ENCODE measurements around the gene ECE1. TPM values are rescaled to one million over a fixed set of nuclear protein-coding genes. Genes with fewer than 3 reads are reported as not detected.
"Not testable (repeated sequence)": the region's sequence is repeated elsewhere in the genome, so short reads cannot be mapped to it uniquely, and the experiment has no call there.

ECE1 gene
- total RNA-seq, 2 donors from 2014 or later = 99.0 to 149 TPM

DNA sequence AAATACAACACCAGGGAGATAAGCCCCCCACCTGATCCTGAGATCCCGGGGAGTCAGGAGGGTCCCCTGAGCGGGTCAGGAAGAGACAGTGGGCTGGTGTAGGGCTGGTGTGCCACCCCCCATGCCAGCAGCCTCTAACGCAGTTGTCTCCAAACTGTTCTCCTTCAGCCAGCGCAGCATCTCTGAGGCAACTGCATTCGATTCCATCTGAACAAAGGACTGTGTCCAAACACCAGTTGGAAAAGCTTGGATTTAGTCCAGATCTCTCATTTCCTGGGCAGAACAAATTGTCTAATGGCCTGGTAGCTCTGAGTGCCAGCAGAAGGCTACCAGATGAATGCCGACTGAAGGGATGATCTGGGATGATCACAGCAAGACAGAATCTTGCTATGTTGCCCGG lies 69.4 kb downstream of the ECE1 start:
- TF ChIP-seq, protein P1, sequence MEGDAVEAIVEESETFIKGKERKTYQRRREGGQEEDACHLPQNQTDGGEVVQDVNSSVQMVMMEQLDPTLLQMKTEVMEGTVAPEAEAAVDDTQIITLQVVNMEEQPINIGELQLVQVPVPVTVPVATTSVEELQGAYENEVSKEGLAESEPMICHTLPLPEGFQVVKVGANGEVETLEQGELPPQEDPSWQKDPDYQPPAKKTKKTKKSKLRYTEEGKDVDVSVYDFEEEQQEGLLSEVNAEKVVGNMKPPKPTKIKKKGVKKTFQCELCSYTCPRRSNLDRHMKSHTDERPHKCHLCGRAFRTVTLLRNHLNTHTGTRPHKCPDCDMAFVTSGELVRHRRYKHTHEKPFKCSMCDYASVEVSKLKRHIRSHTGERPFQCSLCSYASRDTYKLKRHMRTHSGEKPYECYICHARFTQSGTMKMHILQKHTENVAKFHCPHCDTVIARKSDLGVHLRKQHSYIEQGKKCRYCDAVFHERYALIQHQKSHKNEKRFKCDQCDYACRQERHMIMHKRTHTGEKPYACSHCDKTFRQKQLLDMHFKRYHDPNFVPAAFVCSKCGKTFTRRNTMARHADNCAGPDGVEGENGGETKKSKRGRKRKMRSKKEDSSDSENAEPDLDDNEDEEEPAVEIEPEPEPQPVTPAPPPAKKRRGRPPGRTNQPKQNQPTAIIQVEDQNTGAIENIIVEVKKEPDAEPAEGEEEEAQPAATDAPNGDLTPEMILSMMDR (IDR thresholded peaks at IDR 0.05) = no peak
- H3K36me3 ChIP-seq = peaks cover 15% of the 10 kb centered on the region
- intact Hi-C loops (cut with DNase I) = no loop called here
- no peaks in the 10 kb centered on the region for H3K4me1 ChIP-seq
- no peak overlapping the region for H3K9ac ChIP-seq (ENCODE audit: low read depth in 2 of 2, low read length in 2 of 2)
- H3K27ac ChIP-seq = no peak overlapping the region
- H3K27me3 ChIP-seq = no peaks in the 10 kb centered on the region
- H3K9me3 ChIP-seq = no peaks in the 10 kb centered on the region
- H3K4me3 ChIP-seq = no peak overlapping the region
- DNase-seq = no peak

DNA sequence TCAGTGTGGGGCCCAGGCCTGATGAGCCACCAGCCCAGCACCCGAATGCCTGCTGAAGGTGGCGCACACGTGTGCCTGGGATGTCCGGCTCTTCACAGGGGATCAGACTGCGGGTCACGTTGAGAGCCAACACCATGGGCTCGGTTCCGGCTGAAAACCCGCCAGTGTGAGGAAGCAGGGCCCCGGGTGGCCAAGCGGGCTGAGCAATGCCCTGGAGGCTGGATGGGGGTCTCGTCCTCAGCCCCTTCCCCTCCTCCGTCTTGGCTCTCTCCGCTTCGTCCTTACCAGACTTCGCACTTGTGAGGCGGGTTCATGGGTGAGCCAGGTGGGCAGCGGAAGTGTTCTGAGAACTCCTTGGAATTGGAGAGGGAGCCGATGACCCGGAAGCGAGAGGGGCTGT lies 70.6 kb downstream of the ECE1 start:
- TF ChIP-seq, protein P1 (IDR thresholded peaks at IDR 0.05) = no peak
- Histone ChIP-seq H3K9ac (ENCODE audit: low read depth in 2 of 2, low read length in 2 of 2) (no peak overlapping the region), H3K4me3 (no peak overlapping the region), H3K9me3 (no peaks in the 10 kb centered on the region), H3K27me3 (no peaks in the 10 kb centered on the region), H3K36me3 (peaks cover 6% of the 10 kb centered on the region), H3K4me1 (no peaks in the 10 kb centered on the region), H3K27ac (no peak overlapping the region)
- no peak for DNase-seq
- intact Hi-C loops (cut with DNase I) = loop anchor here (10.0 kb wide), 1 partner anchor 355 kb away; no protein-coding TSS in a partner anchor

- Histone ChIP-seq H3K27me3 (no peaks in the 10 kb centered on the region), H3K4me3 (no peak overlapping the region), H3K9me3 (no peaks in the 10 kb centered on the region), H3K9ac (ENCODE audit: low read depth in 2 of 2, low read length in 2 of 2) (peak overlapping the region in 1 of 2 donors; percentile 18), H3K36me3 (peaks cover 3% of the 10 kb centered on the region), H3K4me1 (no peaks in the 10 kb centered on the region), H3K27ac (no peak overlapping the region)
- DNase-seq = peak; percentile 50
- TF ChIP-seq, protein P1 (IDR thresholded peaks at IDR 0.05) = peak; percentile 30
- intact Hi-C loops (cut with DNase I) = loop anchor here (10.0 kb wide), 1 partner anchor 357 kb away; no protein-coding TSS in a partner anchor
Measured at GRCh38 chr1:21217812-21218596, 72.3 kb downstream of the ECE1 start.

DNA sequence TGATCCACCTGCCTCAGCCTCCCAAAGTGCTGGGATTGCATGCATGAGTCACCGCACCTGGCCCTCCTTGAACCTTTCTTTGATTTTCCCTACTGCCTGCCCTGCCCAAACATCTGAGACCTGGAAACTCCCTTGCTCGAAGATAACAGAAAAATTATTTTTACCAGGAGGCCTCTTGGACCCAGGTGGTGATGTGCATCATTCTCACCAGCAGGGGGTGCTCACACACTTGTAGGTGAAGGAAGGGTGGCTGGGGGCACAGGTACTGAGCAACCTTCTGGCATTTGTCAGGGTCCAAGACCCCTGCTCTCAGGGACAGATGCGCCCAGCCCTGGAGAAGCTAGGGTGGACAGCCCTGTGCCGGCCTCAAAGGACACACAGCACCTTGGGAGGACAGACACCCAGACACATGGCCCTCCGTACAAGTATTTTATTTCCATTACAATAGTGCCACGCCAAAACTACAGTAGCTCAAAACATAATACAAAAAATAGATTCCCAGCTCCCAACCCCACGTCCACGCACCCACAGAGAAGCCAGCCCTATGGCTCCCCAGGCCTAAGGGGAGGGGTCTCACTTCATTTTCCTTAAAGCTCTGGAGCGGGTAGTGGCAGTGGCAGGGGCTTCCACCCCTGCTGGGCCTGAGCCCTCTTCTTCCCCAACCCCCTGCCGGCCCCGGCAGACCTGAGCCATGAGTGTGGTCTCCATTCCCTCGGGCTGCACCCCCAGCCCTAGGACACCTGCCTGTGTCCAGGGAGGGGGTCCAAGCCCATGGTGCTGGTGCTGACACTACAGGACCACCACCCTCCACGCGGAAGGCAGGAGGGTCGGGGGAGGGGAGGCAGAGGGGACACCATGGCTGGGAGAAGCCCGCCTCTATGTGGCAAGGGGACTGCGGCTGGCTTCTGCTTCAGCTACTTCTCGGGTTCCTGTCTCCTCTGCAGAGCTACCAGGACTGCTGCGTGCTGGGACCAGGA lies 73.1 kb downstream of the ECE1 start:
- Histone ChIP-seq H3K4me3 (no peak overlapping the region), H3K9me3 (no peaks in the 10 kb centered on the region), H3K9ac (ENCODE audit: low read depth in 2 of 2, low read length in 2 of 2) (peak overlapping the region in 1 of 2 donors; percentile 18), H3K27ac (no peak overlapping the region), H3K4me1 (no peaks in the 10 kb centered on the region), H3K36me3 (peaks cover 3% of the 10 kb centered on the region), H3K27me3 (no peaks in the 10 kb centered on the region)
- peak; percentile 74 for DNase-seq
- TF ChIP-seq, protein P1 (IDR thresholded peaks at IDR 0.05) = peak; percentile 73
- intact Hi-C loops (cut with DNase I) = loop anchor here (10.0 kb wide), 1 partner anchor 358 kb away; no protein-coding TSS in a partner anchor

DNA sequence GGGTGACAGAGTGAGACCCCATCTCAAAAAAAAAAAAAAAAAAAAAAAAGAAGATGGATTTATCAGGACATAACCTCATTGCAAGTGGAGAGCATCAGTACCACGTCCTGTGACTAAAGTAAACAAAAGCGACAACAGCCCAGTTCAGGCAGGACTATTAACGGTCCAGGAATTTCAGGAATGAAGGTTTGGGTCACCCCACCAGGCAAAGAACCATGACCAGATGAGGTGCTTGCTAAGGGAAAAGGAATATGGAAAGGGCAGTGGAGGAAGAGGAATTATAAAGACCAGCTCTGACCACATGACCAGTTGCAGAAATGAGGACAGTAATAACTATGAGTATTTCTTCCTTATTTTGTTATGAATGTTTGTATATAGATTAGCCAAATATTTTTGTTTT lies 78.1 kb downstream of the ECE1 start:
- Histone ChIP-seq H3K9ac (ENCODE audit: low read depth in 2 of 2, low read length in 2 of 2) (no peak overlapping the region), H3K9me3 (no peaks in the 10 kb centered on the region), H3K4me1 (no peaks in the 10 kb centered on the region), H3K36me3 (no peaks in the 10 kb centered on the region), H3K27me3 (no peaks in the 10 kb centered on the region), H3K27ac (no peak overlapping the region), H3K4me3 (no peak overlapping the region)
- DNase-seq = no peak
- TF ChIP-seq, protein P1 (IDR thresholded peaks at IDR 0.05) = no peak
- intact Hi-C loops (cut with DNase I) = loop anchor here (10.0 kb wide), 1 partner anchor 363 kb away; no protein-coding TSS in a partner anchor

GRCh38 chr1:21208137-21208700 lies 82.0 kb downstream of the ECE1 start:
- H3K9me3 ChIP-seq; H3K27me3 ChIP-seq; H3K4me3 ChIP-seq; H3K9ac ChIP-seq (ENCODE audit: low read depth in 2 of 2, low read length in 2 of 2); intact Hi-C loops (cut with DNase I); H3K4me1 ChIP-seq; H3K36me3 ChIP-seq; H3K27ac ChIP-seq; DNase-seq: not testable (repeated sequence)
